ENCODE measurements around the gene VWA8.

DNA sequence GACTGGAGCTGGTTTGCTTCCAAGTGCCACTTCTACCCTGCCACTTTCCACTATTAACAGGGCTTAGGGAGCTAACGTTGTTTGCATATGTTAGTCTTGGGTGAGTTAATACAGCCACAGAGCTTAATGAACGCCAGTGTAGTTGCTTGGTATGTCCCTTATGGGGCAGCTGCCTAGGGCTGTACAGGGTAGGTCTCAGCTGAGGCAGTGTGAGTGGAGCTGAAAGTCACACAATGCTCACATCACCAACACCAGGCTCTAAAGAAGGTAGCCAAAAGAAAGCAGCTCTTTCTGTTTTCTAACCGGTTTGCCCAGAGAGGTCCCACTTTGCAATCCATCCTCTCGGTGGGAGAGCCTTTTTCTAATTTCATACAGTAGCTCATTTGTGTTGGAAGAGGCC lies 317.4 kb downstream of the VWA8 start:
- TF ChIP-seq, protein P1, sequence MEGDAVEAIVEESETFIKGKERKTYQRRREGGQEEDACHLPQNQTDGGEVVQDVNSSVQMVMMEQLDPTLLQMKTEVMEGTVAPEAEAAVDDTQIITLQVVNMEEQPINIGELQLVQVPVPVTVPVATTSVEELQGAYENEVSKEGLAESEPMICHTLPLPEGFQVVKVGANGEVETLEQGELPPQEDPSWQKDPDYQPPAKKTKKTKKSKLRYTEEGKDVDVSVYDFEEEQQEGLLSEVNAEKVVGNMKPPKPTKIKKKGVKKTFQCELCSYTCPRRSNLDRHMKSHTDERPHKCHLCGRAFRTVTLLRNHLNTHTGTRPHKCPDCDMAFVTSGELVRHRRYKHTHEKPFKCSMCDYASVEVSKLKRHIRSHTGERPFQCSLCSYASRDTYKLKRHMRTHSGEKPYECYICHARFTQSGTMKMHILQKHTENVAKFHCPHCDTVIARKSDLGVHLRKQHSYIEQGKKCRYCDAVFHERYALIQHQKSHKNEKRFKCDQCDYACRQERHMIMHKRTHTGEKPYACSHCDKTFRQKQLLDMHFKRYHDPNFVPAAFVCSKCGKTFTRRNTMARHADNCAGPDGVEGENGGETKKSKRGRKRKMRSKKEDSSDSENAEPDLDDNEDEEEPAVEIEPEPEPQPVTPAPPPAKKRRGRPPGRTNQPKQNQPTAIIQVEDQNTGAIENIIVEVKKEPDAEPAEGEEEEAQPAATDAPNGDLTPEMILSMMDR (IDR thresholded peaks at IDR 0.05; ENCODE audit: low read depth, low read length) = no peak
- no peak for TF ChIP-seq POLR2A (IDR thresholded peaks at IDR 0.05; ENCODE audit: extremely low read depth, insufficient read length)

Measured in NB4 (cell line).